ENCODE measurements around the gene AOPEP.

GRCh38 chr9:94985649-94986048 lies 259.1 kb downstream of the AOPEP start:
- TF ChIP-seq CTCF (IDR thresholded peaks at IDR 0.05; ENCODE audit: low read depth, low read length) (no peak), EZH2phosphoT487 (IDR thresholded peaks at IDR 0.05; ENCODE audit: low read depth) (no peak)

All from OCI-LY3 (cell line).